HG02938 (cell line): ENCODE measurements around the gene GRIK1.
A peak's percentile ranks its signal among the peaks of the same experiment; 100 is the strongest.

Experiments
- ATAC-seq: cut with Tn5 transposase; IDR thresholded peaks from one replicate; pipeline ENCODE4 v1.9.1; 2021; ENCODE audit warnings: mild to moderate bottlenecking, moderate library complexity; ENCODE audit not compliant: unreplicated experiment

The GRIK1 gene

GRCh38 chr21:29920938-29921337 is 18.9 kb downstream of the GRIK1 start:
- no peak for ATAC-seq

- ATAC-seq, result no peak
Observed at GRCh38 chr21:29914326-29914725, 25.5 kb downstream of the GRIK1 start.

DNA sequence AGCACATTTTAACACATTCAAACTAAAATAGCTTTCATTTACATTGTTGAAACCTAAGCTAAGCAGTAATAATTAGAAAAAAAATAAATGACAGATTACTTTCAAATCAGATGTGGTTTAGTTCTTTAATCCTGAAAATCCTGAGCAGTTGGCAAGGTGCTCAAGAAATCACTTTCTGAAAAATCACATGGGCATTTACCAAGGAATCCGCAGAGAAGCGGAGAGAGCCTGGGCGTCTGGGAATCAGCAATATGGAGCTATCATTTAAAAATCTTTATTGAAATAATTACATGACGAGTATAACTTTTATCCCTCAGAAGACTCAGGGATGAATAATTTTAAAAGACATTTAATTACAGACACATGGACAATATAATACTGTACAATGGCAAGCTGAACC is 30.2 kb downstream of the GRIK1 start:
- ATAC-seq, result no peak

- no peak for ATAC-seq
Observed at GRCh38 chr21:29904359-29905282, 35.2 kb downstream of the GRIK1 start.

DNA sequence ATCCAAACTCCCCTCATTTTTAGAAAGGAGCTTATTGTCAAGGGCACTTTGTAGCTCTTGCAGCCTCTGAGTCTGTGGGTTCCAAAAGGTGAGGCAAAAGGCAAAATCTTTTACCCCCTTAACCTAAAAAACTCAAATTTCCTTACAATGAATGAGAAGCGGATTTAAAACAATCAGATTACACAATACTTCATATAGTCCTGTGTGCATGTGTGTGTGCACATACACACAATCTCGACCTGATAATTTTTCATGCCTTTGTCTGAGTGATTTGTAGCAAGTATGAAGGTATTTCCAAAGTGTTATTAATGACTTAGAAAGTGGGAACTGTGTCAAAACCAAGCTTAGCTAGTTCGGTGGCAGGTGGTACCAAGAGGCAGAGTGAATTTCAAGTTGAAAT is 42.9 kb downstream of the GRIK1 start:
- ATAC-seq, result no peak

- ATAC-seq, result no peak
Observed at GRCh38 chr21:29893687-29894086, 46.1 kb downstream of the GRIK1 start.

DNA sequence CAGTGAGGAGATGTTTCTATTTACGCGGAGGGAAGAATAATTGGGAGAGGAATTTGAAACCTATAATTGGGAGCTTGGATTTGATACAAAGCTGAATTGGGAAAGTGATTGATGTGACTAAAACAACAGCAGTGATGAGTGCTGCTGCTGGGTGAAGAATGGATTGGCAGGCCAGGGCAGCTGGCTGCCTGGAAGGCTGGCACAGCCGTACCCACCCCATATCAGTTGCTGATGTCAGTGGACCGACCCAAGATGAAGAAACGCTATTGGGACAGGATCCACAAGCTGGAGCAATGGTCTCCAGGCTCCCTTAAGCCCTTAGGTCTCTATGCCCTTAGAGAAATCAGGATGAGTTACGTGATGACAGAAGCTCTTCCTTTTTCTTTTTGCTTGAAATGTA is 47.4 kb downstream of the GRIK1 start:
- no peak for ATAC-seq

DNA sequence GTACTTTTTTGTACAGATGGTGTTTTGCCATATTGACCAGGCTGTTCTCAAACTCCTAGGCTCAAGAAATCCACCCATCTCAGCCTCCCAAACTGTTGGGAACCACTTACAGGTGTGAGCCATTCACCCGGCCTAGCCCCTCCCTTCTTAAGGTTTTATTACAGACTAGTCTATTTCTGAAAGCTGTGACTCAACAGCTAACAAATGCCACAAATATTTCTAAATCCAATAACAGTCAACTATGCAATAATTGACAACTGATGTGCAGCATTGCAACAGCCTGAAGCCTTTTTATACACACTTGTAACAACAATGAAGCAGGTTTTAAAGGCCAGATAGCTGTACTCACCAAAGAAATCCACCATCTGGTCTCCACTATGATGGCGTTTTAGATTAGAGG is 51.4 kb downstream of the GRIK1 start:
- ATAC-seq, result no peak

DNA sequence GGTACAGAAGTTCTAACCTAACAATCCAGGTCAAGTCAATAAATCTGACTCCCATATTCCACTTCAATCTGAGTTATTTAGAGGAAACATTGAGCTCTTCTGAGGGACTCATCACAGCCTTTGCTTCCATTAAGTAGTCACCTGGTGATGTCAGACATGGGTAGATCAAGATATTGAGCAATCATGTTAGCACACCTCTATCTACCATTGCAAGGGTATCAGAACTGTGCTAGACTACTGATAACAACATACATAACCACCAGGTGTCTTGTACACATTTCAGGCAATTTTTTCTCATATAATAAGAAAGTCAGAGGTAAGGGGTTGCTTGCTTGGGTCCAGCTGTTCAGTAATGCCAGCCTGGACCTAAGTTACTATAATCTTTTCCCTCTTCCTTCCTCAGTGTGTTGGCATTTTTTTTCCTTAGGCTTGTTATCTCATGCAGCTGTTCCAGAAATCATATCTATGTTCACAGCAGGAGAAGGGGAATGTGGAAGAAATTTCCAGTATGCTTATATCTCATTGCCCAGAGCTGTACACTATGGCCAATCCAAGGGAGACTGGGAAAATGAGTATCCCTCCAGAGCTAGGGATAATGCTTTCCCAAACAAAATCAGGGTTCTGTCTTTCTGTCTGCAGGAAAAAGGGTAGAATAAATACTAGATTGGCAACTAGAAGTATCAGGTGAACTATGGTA is 52.3 kb downstream of the GRIK1 start:
- ATAC-seq, result no peak

- no peak for ATAC-seq
Observed at GRCh38 chr21:29885491-29885890, 54.3 kb downstream of the GRIK1 start.

GRCh38 chr21:29875873-29876272 is 63.9 kb downstream of the GRIK1 start:
- ATAC-seq, result no peak

DNA sequence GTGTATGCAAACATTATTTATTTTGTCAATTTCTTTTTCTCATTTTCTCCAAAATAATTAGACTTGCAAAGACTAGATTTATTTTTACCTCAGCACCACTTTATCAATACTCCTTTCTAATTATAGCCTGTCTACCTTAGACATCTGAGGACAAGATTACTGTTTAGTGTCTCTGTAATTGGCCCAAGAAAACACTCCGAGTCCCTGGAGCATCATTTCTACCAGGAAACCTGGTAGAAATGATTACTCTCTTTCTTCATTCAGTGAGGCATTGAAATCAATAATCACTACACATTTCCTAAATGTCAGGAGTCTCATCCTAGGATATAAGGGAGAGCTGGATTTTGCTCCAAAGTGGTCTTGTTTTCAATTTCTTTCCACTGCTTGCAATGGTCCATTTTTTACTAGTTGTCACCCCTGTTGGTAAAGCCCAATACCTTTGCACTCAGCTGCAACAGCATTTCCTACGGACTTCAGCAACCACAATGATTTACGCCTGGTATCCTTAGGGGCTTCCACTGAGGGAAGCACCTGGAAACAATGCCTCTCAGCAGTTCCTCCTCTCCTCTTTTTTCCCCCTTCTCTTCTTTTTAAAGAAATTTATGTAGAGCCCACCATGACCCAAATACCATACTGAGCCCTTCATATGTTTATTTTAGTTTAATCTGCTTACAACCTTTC is 64.6 kb downstream of the GRIK1 start:
- ATAC-seq, result no peak

DNA sequence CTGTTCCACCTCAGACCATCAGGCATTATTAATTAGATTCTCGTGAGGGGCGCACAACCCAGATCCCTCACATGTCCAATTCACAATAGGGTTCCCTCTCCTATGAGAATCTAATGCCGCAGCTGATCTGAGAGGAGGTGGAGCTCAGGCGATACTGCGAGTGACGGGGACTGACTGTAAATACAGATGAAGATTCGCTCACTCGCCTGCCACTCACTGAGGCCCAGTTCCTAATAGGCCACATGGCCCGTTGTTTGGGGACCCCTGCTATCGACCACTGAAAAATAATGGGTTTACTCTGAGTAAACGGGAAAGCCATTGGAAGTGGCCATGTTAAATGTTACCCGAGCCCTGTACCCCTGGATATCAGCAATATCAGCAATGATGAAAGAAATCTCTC is 65.9 kb downstream of the GRIK1 start:
- no peak for ATAC-seq

DNA sequence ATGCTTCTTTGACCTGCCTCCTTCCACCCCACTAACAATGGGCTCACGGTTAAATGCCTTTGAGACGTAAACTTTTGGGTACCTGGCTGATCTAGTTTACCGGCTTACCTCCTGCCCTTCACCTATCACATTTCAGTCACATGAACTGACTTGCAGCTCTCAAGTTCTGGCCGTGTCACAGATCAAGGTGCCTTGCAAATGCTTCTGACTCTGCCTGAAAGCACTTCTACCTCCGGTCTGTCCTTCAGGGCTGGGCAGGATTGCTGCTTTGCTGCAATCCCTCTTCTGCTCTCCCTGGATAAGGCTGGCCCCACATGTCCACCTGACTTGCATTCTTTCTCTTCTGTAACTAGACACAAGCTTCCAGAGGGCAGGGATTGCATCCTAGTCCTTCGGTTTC is 69.0 kb downstream of the GRIK1 start:
- no peak for ATAC-seq

- ATAC-seq, result no peak
Observed at GRCh38 chr21:29867796-29868195, 72.0 kb downstream of the GRIK1 start.

GRCh38 chr21:29860346-29860745 is 79.5 kb downstream of the GRIK1 start:
- ATAC-seq, result no peak

DNA sequence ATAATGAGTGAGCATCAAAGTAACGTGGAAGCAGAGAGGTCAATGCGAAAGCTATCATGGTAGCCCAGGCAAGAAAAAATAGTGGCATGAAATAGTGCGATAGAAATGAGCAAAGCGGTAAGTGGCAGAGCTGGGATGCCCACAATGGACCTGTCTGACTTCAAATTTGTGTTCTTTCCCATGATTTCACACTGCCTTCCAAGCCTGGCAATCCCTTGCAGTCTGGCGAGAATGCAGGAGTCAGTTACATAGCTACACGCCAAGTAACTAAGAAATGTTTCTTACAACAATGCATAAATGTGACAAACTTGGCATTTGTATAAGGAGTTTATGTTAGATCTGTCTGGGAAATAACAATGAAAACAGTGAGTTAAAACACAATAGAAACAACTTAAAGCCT is 82.6 kb downstream of the GRIK1 start:
- no peak for ATAC-seq

DNA sequence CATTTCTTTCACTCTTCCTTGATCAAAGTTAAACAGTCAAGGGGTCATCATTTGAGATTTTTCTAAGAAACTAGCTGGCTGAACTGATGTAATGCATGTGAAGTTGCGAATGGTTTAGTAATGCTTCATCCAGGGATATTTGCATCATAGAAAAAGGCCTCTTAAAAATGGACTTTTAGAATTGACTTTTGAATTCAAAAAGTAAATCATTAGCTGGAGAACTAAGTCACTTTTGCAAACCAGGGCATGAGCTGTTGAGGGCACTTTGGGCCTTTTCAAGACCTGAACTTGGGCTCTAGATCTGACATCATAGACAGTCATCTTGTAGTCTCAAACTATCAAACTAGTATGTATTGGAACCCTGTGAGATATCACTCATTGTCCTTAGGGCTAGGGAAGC is 85.0 kb downstream of the GRIK1 start:
- no peak for ATAC-seq

GRCh38 chr21:29851611-29852010 is 88.2 kb downstream of the GRIK1 start:
- ATAC-seq, result no peak

DNA sequence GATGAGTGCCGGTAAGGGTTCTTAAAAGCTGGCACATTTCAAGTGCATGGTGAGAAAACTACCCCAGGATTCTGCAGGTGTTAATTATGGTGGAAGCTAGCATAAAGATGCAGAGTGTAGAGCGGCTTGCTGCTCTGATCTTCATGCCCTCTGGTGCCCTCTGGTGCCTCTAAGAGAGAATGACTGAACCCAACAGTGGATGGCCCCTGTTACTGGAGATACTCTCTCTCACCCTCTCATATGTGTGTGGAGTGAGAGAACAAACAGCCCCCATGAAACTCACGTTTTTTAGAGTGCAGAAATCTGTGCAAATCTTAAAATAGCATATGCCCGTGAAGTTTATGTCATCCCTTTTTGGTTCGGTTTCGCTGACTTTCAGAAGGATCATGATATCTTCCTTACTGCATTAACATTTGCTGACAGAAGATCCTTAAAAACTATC is 90.0 kb downstream of the GRIK1 start:
- ATAC-seq, result peak; percentile 97

DNA sequence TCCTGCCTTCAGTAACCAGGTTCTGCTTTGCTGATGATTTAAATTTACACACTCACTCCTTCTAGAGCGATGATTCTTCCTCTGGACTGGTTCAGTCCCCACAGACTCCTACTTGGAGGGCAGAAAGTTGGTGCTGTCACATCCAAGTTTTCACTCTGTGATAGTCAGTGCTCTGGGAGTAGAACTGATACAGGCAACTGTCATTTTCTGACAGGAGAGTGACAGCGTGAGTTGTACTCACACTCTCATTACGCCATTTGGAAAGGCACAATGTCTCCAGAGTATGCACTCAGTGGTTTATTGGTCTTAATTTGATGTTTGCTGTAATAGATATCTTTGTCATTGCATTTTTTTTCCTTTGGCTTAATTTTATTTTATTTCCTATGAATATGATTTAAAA is 96.0 kb downstream of the GRIK1 start:
- no peak for ATAC-seq

DNA sequence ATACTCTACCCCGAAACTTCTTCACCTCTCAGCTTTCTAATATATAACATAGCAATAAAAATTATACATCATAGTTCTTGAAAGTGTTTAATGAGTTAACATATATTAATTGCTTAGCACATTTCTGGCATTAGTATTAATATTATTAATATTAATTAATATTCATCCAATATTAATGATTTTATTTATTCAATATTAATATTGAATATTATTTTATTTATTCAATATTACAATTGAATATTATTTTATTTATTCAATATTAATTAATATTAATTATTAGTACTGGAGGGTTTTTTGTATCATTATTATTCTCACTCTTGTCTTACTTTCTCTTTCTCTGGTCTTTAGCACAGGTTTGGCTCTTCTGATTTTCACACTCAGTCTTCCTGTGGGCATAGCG is 105.2 kb downstream of the GRIK1 start:
- no peak for ATAC-seq
